Neural crest cell (in vitro differentiated cells): ENCODE results near the gene GTSE1. TPM values are rescaled to one million over a fixed set of nuclear protein-coding genes. Genes with fewer than 3 reads are reported as not detected.

Experiments used
- DNase-seq: peaks from one replicate; pipeline ENCODE4 v3.0.0; 2021; ENCODE audit warnings: low read depth, mixed read lengths, low spot score
- H3K27ac Mint-ChIP-seq: one replicate; pipeline ENCODE4 v1.8.0; 2021; ENCODE audit warnings: mild to moderate bottlenecking, mixed read lengths; ENCODE audit not compliant: unreplicated experiment
- H3K27me3 Mint-ChIP-seq: 2 replicates; pipeline ENCODE4 v1.8.0; 2021; ENCODE audit warnings: low read depth, mild to moderate bottlenecking, mixed read lengths
- H3K36me3 Mint-ChIP-seq: 2 replicates; pipeline ENCODE4 v1.8.0; 2021; ENCODE audit warnings: low read depth, mild to moderate bottlenecking, mixed read lengths
- H3K4me1 Mint-ChIP-seq: 2 replicates; pipeline ENCODE4 v1.8.0; 2021; ENCODE audit warnings: mixed read lengths
- H3K4me3 Mint-ChIP-seq: one replicate; pipeline ENCODE4 v1.8.0; 2021; ENCODE audit warnings: mild to moderate bottlenecking, mixed read lengths
- H3K9me3 Mint-ChIP-seq: 2 replicates; pipeline ENCODE4 v1.8.0; 2021; ENCODE audit warnings: mixed read lengths
- CTCF ChIP-seq: fragments of 200-600 bp; sonication (generic); conservative IDR thresholded peaks from 2 replicates; pipeline ENCODE4 v1.5.0; 2021; ENCODE audit warnings: antibody characterized with exemption, mild to moderate bottlenecking
- total RNA-seq: library from RNA; stranded (reverse); gene quantifications from 2 replicates; pipeline ENCODE4 v1.2.1, GENCODE V29; 2021

The GTSE1 gene
- total RNA-seq, 1 donor from 2014 or later: 67.6 TPM

DNA sequence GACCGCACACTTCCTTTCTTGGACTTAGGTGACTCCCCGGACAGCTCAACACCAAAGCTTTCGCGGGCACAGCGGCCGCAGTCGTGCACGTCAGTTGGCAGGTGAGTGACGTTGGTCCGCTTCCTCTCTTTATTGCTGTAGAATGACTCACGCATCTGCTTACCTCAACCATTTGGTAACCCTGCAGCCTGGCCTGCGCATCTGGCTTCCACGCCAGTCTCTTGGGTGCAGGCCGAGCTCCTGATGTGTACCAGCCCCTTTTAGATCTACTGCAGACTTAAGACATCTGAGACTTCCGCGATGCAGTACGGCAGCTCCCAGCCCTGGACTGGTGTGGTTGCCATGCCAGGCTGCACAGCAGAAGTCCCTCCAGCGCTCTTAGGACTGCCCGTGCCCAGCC is 26.5 kb downstream of the GTSE1 start:
- TF ChIP-seq CTCF: no peak
- Mint-ChIP-seq H3K4me1 (no peaks in the 10 kb centered on the region), H3K36me3 (peaks cover 18% of the 10 kb centered on the region), H3K27ac (no peak overlapping the region), H3K4me3 (no peak overlapping the region), H3K27me3 (no peaks in the 10 kb centered on the region), H3K9me3 (no peaks in the 10 kb centered on the region)
- DNase-seq: no peak

- H3K9me3 Mint-ChIP-seq: no peaks in the 10 kb centered on the region
- H3K4me3 Mint-ChIP-seq: no peak overlapping the region
- no peak for TF ChIP-seq CTCF
- DNase-seq: no peak
- H3K27me3 Mint-ChIP-seq: no peaks in the 10 kb centered on the region
- H3K4me1 Mint-ChIP-seq: no peaks in the 10 kb centered on the region
- peaks cover 7% of the 10 kb centered on the region for H3K36me3 Mint-ChIP-seq
- H3K27ac Mint-ChIP-seq: no peak overlapping the region
These were observed 29.5 kb downstream of the GTSE1 start for GRCh38 chr22:46326066-46326680.

GRCh38 chr22:46327691-46328465 is 31.2 kb downstream of the GTSE1 start:
- Mint-ChIP-seq H3K27ac (no peak overlapping the region), H3K4me3 (no peak overlapping the region), H3K9me3 (no peaks in the 10 kb centered on the region), H3K36me3 (peaks cover 7% of the 10 kb centered on the region), H3K27me3 (no peaks in the 10 kb centered on the region), H3K4me1 (no peaks in the 10 kb centered on the region)
- no peak for TF ChIP-seq CTCF
- DNase-seq: no peak

- no peaks in the 10 kb centered on the region for H3K9me3 Mint-ChIP-seq
- H3K27ac Mint-ChIP-seq: no peak overlapping the region
- H3K4me3 Mint-ChIP-seq: no peak overlapping the region
- DNase-seq: no peak
- no peaks in the 10 kb centered on the region for H3K27me3 Mint-ChIP-seq
- H3K36me3 Mint-ChIP-seq: peaks cover 8% of the 10 kb centered on the region
- no peak for TF ChIP-seq CTCF
- no peaks in the 10 kb centered on the region for H3K4me1 Mint-ChIP-seq
These were observed 32.1 kb downstream of the GTSE1 start for GRCh38 chr22:46328797-46329196.

DNA sequence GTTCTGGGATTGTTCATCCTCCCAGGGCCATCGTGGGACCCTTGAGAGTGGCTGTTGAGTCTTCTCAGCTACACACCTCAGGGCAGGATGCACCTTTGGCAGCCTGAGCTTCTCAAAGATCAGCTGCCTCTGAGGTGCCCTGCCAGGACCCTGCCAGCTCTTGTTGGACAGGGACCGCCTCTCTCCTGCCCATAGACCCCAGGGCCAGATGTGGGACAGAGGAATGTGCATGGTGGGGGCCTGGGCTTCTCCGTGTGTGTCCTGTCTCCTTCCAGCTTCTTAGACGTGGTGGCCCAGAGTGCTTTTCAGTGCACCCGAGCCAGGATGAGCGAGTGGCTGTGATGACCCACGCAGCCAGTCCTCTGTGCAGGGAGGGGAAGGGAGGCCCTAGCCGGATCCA is 32.9 kb downstream of the GTSE1 start:
- DNase-seq: no peak
- Mint-ChIP-seq H3K27ac (no peak overlapping the region), H3K9me3 (no peaks in the 10 kb centered on the region), H3K27me3 (no peaks in the 10 kb centered on the region), H3K36me3 (peaks cover 8% of the 10 kb centered on the region), H3K4me1 (peaks cover 4% of the 10 kb centered on the region), H3K4me3 (no peak overlapping the region)
- no peak for TF ChIP-seq CTCF
